Neural progenitor cell (in vitro differentiated cells): ENCODE data around the gene HK1. TPM values are rescaled to one million over a fixed set of nuclear protein-coding genes. Genes with fewer than 3 reads are reported as not detected.

Experiments
- DNase-seq: peaks from one replicate; pipeline ENCODE4 v3.0.0-alpha.2; 2016; ENCODE audit warnings: low spot score
- H2AFZ ChIP-seq: fragments of 200-600 bp; sonication (generic); replicated peaks from 2 replicates; pipeline ENCODE4 v1.6.1; 2016; ENCODE audit warnings: antibody characterized with exemption
- H3F3A ChIP-seq: fragments of 200-600 bp; sonication (generic); 2 replicates; pipeline ENCODE4 v1.6.1; 2016; ENCODE audit warnings: antibody characterized with exemption, low read depth
- H3K27ac ChIP-seq: fragments of 200-600 bp; sonication (generic); 2 replicates; pipeline ENCODE4 v1.5.1; 2016; ENCODE audit warnings: mild to moderate bottlenecking
- H3K27me3 ChIP-seq: fragments of 200-600 bp; sonication (generic); 2 replicates; pipeline ENCODE4 v1.6.1; 2016; ENCODE audit warnings: mild to moderate bottlenecking, moderate library complexity
- H3K36me3 ChIP-seq: fragments of 200-600 bp; sonication (generic); 2 replicates; pipeline ENCODE4 v1.5.1; 2016
- H3K4me1 ChIP-seq: fragments of 200-600 bp; sonication (generic); 2 replicates; pipeline ENCODE4 v1.6.1; 2016; ENCODE audit warnings: mixed run types
- H3K4me2 ChIP-seq: fragments of 200-600 bp; sonication (generic); 2 replicates; pipeline ENCODE4 v1.6.1; 2016
- H3K4me3 ChIP-seq: fragments of 200-600 bp; sonication (generic); 2 replicates; pipeline ENCODE4 v1.5.1; 2016
- H3K79me2 ChIP-seq: fragments of 200-600 bp; sonication (generic); 2 replicates; pipeline ENCODE4 v1.6.1; 2016; ENCODE audit warnings: low read depth
- H3K9ac ChIP-seq: fragments of 200-600 bp; sonication (generic); 2 replicates; pipeline ENCODE4 v1.6.1; 2016
- H3K9me3 ChIP-seq: fragments of 200-600 bp; sonication (generic); 2 replicates; pipeline ENCODE4 v1.5.1; 2016; ENCODE audit warnings: low read depth
- H4K20me1 ChIP-seq: fragments of 200-600 bp; sonication (generic); 2 replicates; pipeline ENCODE4 v1.6.1; 2016; ENCODE audit warnings: low read depth
- H3K27ac Mint-ChIP-seq: 3 replicates; pipeline ENCODE4 v1.8.0; 2021; ENCODE audit warnings: mixed read lengths
- H3K27me3 Mint-ChIP-seq: 2 replicates; pipeline ENCODE4 v1.8.0; 2022; ENCODE audit warnings: low read depth, mild to moderate bottlenecking, inconsistent platforms, moderate library complexity, mixed read lengths; ENCODE audit not compliant: insufficient read depth
- H3K36me3 Mint-ChIP-seq: 3 replicates; pipeline ENCODE4 v1.8.0; 2021; ENCODE audit warnings: mixed read lengths
- H3K4me1 Mint-ChIP-seq: 3 replicates; pipeline ENCODE4 v1.8.0; 2021; ENCODE audit warnings: mixed read lengths
- H3K4me3 Mint-ChIP-seq: 3 replicates; pipeline ENCODE4 v1.8.0; 2021; ENCODE audit warnings: mild to moderate bottlenecking, moderate library complexity, mixed read lengths
- H3K9me3 Mint-ChIP-seq: 3 replicates; pipeline ENCODE4 v1.8.0; 2020; ENCODE audit warnings: mixed read lengths
- EZH2 ChIP-seq: fragments of 200-600 bp; sonication (generic); IDR thresholded peaks from 2 replicates; pipeline ENCODE4 v1.6.1; 2017; ENCODE audit warnings: antibody characterized with exemption, mild to moderate bottlenecking, moderate library complexity
- EZH2phosphoT487 ChIP-seq: fragments of 200-600 bp; sonication (generic); IDR thresholded peaks from 2 replicates; pipeline ENCODE4 v1.6.1; 2017; ENCODE audit warnings: antibody characterized with exemption
- total RNA-seq: library from RNA; depleted of rRNA; stranded (reverse); fragments of >200 nt; gene quantifications from 2 replicates; pipeline ENCODE4 v1.2.3, GENCODE V29; 2015; ENCODE audit warnings: low replicate concordance
- TF ChIP-seq, protein P1 (sequence below): fragments of 200-600 bp; sonication (generic); IDR thresholded peaks from 2 replicates; pipeline ENCODE4 v1.5.1; 2017; ENCODE audit warnings: antibody characterized with exemption, mild to moderate bottlenecking

Gene HK1
- total RNA-seq, 1 donor from 2014 or later = 30.1 TPM

DNA sequence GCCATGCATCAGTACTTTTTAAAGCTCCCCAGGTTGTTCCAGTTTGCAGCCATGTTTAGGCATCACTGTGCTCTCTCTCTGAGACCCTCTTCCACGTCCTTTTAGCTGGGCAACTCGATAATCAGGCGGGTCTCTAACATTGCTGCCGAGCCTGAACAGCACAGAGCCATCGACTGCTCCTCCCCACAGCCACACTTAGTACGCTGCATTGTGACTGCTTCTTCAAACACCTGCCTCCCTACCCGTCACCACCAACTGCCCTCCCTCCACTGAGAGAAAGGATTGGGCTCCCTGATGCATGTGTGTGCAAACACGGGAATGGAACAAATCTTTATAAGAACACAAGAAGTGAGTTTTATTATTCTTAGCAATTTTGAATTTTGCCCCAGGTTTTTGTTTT lies 149.9 kb downstream of the HK1 start:
- Mint-ChIP-seq H3K27ac (peak overlapping the region; percentile 7), H3K4me1 (peaks cover 6% of the 10 kb centered on the region), H3K27me3 (peaks cover 3% of the 10 kb centered on the region), H3K36me3 (no peaks in the 10 kb centered on the region), H3K4me3 (no peak overlapping the region), H3K9me3 (no peaks in the 10 kb centered on the region)
- Histone ChIP-seq H3K9ac (no peak overlapping the region), H3K9me3 (no peaks in the 10 kb centered on the region), H3K36me3 (no peaks in the 10 kb centered on the region), H3K4me2 (no peak overlapping the region), H3F3A (no peaks in the 10 kb centered on the region), H3K27ac (no peak overlapping the region), H4K20me1 (no peaks in the 10 kb centered on the region), H3K4me1 (no peaks in the 10 kb centered on the region), H3K79me2 (no peaks in the 10 kb centered on the region), H3K4me3 (no peak overlapping the region), H3K27me3 (no peaks in the 10 kb centered on the region), H2AFZ (no peak overlapping the region)
- no peak for DNase-seq
- TF ChIP-seq EZH2phosphoT487 = no peak
- TF ChIP-seq EZH2 = no peak
- TF ChIP-seq, protein P1, sequence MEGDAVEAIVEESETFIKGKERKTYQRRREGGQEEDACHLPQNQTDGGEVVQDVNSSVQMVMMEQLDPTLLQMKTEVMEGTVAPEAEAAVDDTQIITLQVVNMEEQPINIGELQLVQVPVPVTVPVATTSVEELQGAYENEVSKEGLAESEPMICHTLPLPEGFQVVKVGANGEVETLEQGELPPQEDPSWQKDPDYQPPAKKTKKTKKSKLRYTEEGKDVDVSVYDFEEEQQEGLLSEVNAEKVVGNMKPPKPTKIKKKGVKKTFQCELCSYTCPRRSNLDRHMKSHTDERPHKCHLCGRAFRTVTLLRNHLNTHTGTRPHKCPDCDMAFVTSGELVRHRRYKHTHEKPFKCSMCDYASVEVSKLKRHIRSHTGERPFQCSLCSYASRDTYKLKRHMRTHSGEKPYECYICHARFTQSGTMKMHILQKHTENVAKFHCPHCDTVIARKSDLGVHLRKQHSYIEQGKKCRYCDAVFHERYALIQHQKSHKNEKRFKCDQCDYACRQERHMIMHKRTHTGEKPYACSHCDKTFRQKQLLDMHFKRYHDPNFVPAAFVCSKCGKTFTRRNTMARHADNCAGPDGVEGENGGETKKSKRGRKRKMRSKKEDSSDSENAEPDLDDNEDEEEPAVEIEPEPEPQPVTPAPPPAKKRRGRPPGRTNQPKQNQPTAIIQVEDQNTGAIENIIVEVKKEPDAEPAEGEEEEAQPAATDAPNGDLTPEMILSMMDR = no peak

DNA sequence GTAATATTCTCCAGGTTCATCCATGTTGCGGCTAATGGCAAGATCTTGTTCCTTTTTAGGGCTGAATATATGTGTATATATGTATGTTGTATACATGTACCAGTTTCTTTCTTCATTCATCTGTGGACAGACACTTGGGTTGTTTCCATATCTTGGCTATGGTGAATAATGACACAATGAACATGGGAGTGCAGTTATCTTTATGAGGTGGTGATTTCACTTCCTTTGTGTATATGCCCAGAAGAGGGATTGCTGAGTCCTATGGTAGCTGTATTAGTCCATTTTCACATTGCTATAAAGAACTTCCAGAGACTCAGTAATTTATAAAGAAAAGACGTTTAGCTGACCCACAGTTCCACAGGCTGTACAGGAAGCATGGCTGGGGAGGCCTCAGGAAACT lies 155.9 kb downstream of the HK1 start:
- Mint-ChIP-seq H3K27me3 (peaks cover 4% of the 10 kb centered on the region), H3K4me3 (no peak overlapping the region), H3K36me3 (no peaks in the 10 kb centered on the region), H3K9me3 (no peaks in the 10 kb centered on the region), H3K27ac (no peak overlapping the region), H3K4me1 (peaks cover 10% of the 10 kb centered on the region)
- Histone ChIP-seq H3K36me3 (no peaks in the 10 kb centered on the region), H2AFZ (no peak overlapping the region), H3K79me2 (no peaks in the 10 kb centered on the region), H3K9ac (no peak overlapping the region), H3F3A (no peaks in the 10 kb centered on the region), H4K20me1 (no peaks in the 10 kb centered on the region), H3K4me3 (no peak overlapping the region), H3K9me3 (no peaks in the 10 kb centered on the region), H3K27ac (no peak overlapping the region), H3K4me2 (no peak overlapping the region), H3K27me3 (no peaks in the 10 kb centered on the region), H3K4me1 (no peaks in the 10 kb centered on the region)
- TF ChIP-seq EZH2phosphoT487 (no peak), EZH2 (no peak)
- TF ChIP-seq, protein P1 = no peak
- DNase-seq = no peak

DNA sequence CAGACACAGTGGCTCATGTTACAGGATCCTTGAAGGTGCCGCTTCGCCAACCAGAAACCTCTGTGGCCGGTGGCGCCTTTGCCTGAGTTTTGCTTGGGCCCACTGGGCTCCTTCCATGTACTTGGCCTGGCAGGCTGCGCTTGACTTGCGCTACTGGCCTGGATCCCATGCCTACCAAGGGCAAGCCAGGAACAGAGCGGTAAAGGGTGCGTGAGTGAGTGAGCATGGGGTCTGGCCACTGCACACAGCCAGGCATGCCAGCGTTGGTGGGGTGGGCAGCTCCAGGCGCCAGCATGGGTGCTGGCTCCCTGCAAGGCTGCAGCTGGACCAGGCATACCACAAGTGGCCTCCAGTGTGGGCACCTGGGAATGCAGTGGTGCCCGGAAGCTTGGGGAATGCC lies 156.6 kb downstream of the HK1 start:
- H3K4me3 ChIP-seq = no peak overlapping the region
- H3K27ac Mint-ChIP-seq = no peak overlapping the region
- no peaks in the 10 kb centered on the region for H3K9me3 Mint-ChIP-seq

More for the DNA sequence above, 156.6 kb downstream of the HK1 start:
- no peak overlapping the region for H3K4me2 ChIP-seq
- H3K4me1 ChIP-seq = no peaks in the 10 kb centered on the region
- H3K9ac ChIP-seq = no peak overlapping the region
- peaks cover 4% of the 10 kb centered on the region for H3K27me3 Mint-ChIP-seq
- H4K20me1 ChIP-seq = no peaks in the 10 kb centered on the region
- H3K27ac ChIP-seq = no peak overlapping the region
- TF ChIP-seq, protein P1 = no peak
- TF ChIP-seq EZH2phosphoT487 (no peak), EZH2 (no peak)
- no peak overlapping the region for H2AFZ ChIP-seq
- no peak for DNase-seq
- H3K27me3 ChIP-seq = no peaks in the 10 kb centered on the region
- H3K79me2 ChIP-seq = no peaks in the 10 kb centered on the region
- no peaks in the 10 kb centered on the region for H3K9me3 ChIP-seq
- no peaks in the 10 kb centered on the region for H3K36me3 Mint-ChIP-seq
- H3K36me3 ChIP-seq = no peaks in the 10 kb centered on the region
- H3K4me1 Mint-ChIP-seq = peaks cover 16% of the 10 kb centered on the region
- H3K4me3 Mint-ChIP-seq = no peak overlapping the region
- no peaks in the 10 kb centered on the region for H3F3A ChIP-seq
